ENCODE measurements around the gene TMEM135. TPM values are rescaled to one million over a fixed set of nuclear protein-coding genes. Genes with fewer than 3 reads are reported as not detected.
"Not testable (repeated sequence)": the region's sequence is repeated elsewhere in the genome, so short reads cannot be mapped to it uniquely, and the experiment has no call there.

The TMEM135 gene
- total RNA-seq, 1 experiment from 2014 or later = 12.6 TPM

DNA sequence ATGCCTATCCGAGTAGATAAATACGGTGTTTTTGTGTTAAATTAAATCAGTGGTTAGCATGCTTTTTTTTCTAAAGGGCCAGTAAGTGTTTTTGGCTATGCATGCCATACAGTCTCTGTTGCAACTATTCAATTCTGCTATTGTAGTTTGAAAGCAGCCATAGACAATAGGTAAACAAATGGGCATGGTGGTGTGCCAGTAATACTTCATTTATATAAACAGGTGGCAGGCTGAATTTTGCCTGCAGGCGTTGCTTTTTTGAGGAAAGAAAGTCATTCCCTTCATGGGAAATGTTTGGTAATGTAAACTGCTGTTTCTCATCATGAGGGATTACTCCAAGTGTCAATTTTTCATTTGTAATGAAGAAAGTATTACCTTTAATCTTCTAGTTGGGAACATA, 106.5 kb downstream of the TMEM135 start:
- CTCF ChIA-PET = no interaction called here
- TF ChIP-seq, protein P1, sequence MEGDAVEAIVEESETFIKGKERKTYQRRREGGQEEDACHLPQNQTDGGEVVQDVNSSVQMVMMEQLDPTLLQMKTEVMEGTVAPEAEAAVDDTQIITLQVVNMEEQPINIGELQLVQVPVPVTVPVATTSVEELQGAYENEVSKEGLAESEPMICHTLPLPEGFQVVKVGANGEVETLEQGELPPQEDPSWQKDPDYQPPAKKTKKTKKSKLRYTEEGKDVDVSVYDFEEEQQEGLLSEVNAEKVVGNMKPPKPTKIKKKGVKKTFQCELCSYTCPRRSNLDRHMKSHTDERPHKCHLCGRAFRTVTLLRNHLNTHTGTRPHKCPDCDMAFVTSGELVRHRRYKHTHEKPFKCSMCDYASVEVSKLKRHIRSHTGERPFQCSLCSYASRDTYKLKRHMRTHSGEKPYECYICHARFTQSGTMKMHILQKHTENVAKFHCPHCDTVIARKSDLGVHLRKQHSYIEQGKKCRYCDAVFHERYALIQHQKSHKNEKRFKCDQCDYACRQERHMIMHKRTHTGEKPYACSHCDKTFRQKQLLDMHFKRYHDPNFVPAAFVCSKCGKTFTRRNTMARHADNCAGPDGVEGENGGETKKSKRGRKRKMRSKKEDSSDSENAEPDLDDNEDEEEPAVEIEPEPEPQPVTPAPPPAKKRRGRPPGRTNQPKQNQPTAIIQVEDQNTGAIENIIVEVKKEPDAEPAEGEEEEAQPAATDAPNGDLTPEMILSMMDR (IDR thresholded peaks at IDR 0.05; ENCODE audit: unreplicated experiment) = no peak
- BruUV-seq (replicated peaks) = no TSS peak
- no peak overlapping the region for H3K4me3 Mint-ChIP-seq (ENCODE audit: low read depth, unreplicated experiment)
- DNase-seq = no peak
- peaks cover 5% of the 10 kb centered on the region for H3K4me1 Mint-ChIP-seq (ENCODE audit: low read depth, unreplicated experiment)
- H3K27me3 Mint-ChIP-seq (ENCODE audit: unreplicated experiment) = no peaks in the 10 kb centered on the region
- H3K9me3 Mint-ChIP-seq (ENCODE audit: low read depth, unreplicated experiment) = no peaks in the 10 kb centered on the region
- H3K36me3 Mint-ChIP-seq (ENCODE audit: insufficient read depth, unreplicated experiment) = no peaks in the 10 kb centered on the region
- intact Hi-C loops (cut with micrococcal nuclease; ENCODE audit: unreplicated experiment) = no loop called here
- H3K27ac Mint-ChIP-seq (ENCODE audit: unreplicated experiment) = no peak overlapping the region

DNA sequence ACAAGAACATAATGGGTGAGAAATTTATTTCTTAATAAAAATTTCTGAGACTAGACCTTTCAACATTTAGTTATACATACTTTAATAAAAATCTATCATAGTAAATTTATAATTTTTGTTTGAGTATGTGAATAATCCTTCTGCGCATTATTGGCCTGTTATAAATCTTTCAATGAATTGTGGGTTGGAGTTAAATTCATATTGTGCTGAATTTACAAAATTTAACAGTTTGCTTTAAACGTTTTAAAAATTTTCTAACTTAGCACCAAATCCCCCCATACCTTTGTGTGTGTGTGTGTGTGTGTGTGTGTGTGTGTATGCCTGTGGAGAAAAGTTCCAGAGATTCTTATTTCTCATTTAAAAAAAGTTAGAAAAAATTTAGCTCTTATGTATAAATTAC, 111.0 kb downstream of the TMEM135 start:
- BruUV-seq (replicated peaks) = no TSS peak
- intact Hi-C loops (cut with micrococcal nuclease; ENCODE audit: unreplicated experiment) = no loop called here
- Mint-ChIP-seq H3K27me3 (ENCODE audit: unreplicated experiment) (no peaks in the 10 kb centered on the region), H3K4me3 (ENCODE audit: low read depth, unreplicated experiment) (no peak overlapping the region), H3K27ac (ENCODE audit: unreplicated experiment) (no peak overlapping the region), H3K36me3 (ENCODE audit: insufficient read depth, unreplicated experiment) (no peaks in the 10 kb centered on the region), H3K9me3 (ENCODE audit: low read depth, unreplicated experiment) (no peaks in the 10 kb centered on the region), H3K4me1 (ENCODE audit: low read depth, unreplicated experiment) (peaks cover 34% of the 10 kb centered on the region)
- no peak for DNase-seq
- CTCF ChIA-PET = no interaction called here
- TF ChIP-seq, protein P1 (IDR thresholded peaks at IDR 0.05; ENCODE audit: unreplicated experiment) = no peak

DNA sequence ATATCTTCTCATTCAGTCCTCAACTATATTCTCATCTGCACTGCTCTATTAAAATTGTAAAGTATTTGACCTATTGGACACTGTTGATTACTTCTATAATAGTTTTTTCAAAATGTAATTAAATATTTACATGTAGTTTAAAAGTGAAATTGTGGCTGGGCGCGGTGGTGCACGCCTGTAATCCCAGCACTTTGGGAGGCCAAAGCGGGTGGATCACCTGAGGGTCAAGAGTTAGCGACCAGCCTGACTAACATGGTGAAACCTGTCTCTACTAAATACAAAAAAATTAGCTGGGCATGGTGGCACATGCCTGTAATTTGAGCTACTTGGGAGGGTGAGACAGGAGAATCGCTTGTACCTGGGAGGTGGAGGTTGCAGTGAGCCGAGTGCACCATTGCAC, 112.0 kb downstream of the TMEM135 start:
- Mint-ChIP-seq H3K4me1 (ENCODE audit: low read depth, unreplicated experiment) (peaks cover 34% of the 10 kb centered on the region), H3K27ac (ENCODE audit: unreplicated experiment) (peak overlapping the region; percentile 32)
- H3K36me3 Mint-ChIP-seq (ENCODE audit: insufficient read depth, unreplicated experiment); CTCF ChIA-PET; DNase-seq; intact Hi-C loops (cut with micrococcal nuclease; ENCODE audit: unreplicated experiment); H3K4me3 Mint-ChIP-seq (ENCODE audit: low read depth, unreplicated experiment); H3K9me3 Mint-ChIP-seq (ENCODE audit: low read depth, unreplicated experiment); H3K27me3 Mint-ChIP-seq (ENCODE audit: unreplicated experiment); BruUV-seq (replicated peaks): not testable (repeated sequence)

DNA sequence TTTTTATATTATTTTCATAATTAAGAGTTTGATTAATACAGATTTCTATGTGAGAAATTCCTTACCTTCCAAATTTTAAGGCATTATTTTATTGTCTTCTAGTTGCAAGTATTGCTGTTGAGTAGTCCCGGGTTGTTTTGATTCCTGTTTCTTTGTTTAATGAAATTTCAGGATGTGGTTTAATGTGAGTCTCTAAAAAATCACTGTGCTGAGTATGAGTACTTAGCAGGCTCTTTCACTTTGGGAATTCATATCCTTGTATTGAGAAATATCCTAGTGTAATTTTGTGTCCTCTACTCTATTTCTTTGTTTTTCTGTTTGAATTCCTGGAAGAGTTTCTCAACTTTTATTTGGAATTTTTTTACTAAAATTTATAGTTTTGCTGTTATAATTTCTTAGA, 113.2 kb downstream of the TMEM135 start:
- CTCF ChIA-PET = interaction anchor here (0.8 kb wide), 1 partner anchor 53 kb away, joined by 3 read pairs; no protein-coding TSS in a partner anchor
- peaks cover 34% of the 10 kb centered on the region for H3K4me1 Mint-ChIP-seq (ENCODE audit: low read depth, unreplicated experiment)
- peak overlapping the region; percentile 75 for H3K27ac Mint-ChIP-seq (ENCODE audit: unreplicated experiment)
- BruUV-seq (replicated peaks) = no TSS peak
- H3K27me3 Mint-ChIP-seq (ENCODE audit: unreplicated experiment) = no peaks in the 10 kb centered on the region
- TF ChIP-seq, protein P1 (IDR thresholded peaks at IDR 0.05; ENCODE audit: unreplicated experiment) = no peak
- no peak for DNase-seq
- no peaks in the 10 kb centered on the region for H3K9me3 Mint-ChIP-seq (ENCODE audit: low read depth, unreplicated experiment)
- intact Hi-C loops (cut with micrococcal nuclease; ENCODE audit: unreplicated experiment) = no loop called here
- peak overlapping the region; percentile 48 for H3K4me3 Mint-ChIP-seq (ENCODE audit: low read depth, unreplicated experiment)
- H3K36me3 Mint-ChIP-seq (ENCODE audit: insufficient read depth, unreplicated experiment) = no peaks in the 10 kb centered on the region

DNA sequence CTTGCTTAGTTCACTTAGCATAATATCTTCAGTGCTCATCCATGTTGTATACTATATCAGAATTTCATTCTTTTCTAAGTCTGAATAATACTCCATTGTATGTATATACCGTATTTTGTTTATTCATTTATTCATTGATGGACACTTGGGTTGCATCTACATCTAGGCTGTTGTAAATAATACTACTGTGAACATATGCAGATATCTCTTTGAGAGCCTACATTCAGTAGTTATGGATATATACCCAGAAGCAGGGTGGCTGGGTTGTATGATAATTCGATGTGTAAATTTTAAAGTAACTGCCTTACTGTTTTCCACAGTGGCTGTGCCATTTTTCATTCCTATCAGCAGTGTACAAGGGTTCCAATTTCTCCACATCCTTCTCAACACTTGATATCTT, 116.5 kb downstream of the TMEM135 start:
- H3K36me3 Mint-ChIP-seq (ENCODE audit: insufficient read depth, unreplicated experiment) = no peaks in the 10 kb centered on the region
- no peak overlapping the region for H3K4me3 Mint-ChIP-seq (ENCODE audit: low read depth, unreplicated experiment)
- H3K9me3 Mint-ChIP-seq (ENCODE audit: low read depth, unreplicated experiment) = no peaks in the 10 kb centered on the region
- H3K4me1 Mint-ChIP-seq (ENCODE audit: low read depth, unreplicated experiment) = peaks cover 30% of the 10 kb centered on the region
- H3K27ac Mint-ChIP-seq (ENCODE audit: unreplicated experiment) = no peak overlapping the region
- CTCF ChIA-PET = no interaction called here
- intact Hi-C loops (cut with micrococcal nuclease; ENCODE audit: unreplicated experiment) = no loop called here
- TF ChIP-seq, protein P1 (IDR thresholded peaks at IDR 0.05; ENCODE audit: unreplicated experiment) = no peak
- DNase-seq = no peak
- BruUV-seq (replicated peaks) = no TSS peak
- H3K27me3 Mint-ChIP-seq (ENCODE audit: unreplicated experiment) = no peaks in the 10 kb centered on the region
